Activated naive CD4-positive, alpha-beta T cell treated with anti-CD3 and anti-CD28 coated beads, Interleukin-2, amount 50 U/mL, for 24 hours (primary cell): ENCODE measurements around the gene TMPRSS4.
"Not testable (repeated sequence)": the region's sequence is repeated elsewhere in the genome, so short reads cannot be mapped to it uniquely, and the experiment has no call there.

Experiments
- H3K27ac Mint-ChIP-seq: one replicate; pipeline ENCODE4 v1.8.0; 2021; ENCODE audit warnings: mild to moderate bottlenecking, mixed read lengths
- H3K27me3 Mint-ChIP-seq: one replicate; pipeline ENCODE4 v1.8.0; 2021; ENCODE audit warnings: mixed read lengths
- H3K36me3 Mint-ChIP-seq: one replicate; pipeline ENCODE4 v1.8.0; 2021; ENCODE audit warnings: mixed read lengths
- H3K4me1 Mint-ChIP-seq: one replicate; pipeline ENCODE4 v1.8.0; 2021; ENCODE audit warnings: mixed read lengths
- H3K4me3 Mint-ChIP-seq: one replicate; pipeline ENCODE4 v1.8.0; 2021; ENCODE audit warnings: mild to moderate bottlenecking, mixed read lengths
- H3K9me3 Mint-ChIP-seq: one replicate; pipeline ENCODE4 v1.8.0; 2021; ENCODE audit warnings: mixed read lengths

TMPRSS4 gene

GRCh38 chr11:118051611-118052461, 25.0 kb upstream of the TMPRSS4 start:
- Mint-ChIP-seq H3K4me3 (peak overlapping the region; percentile 75), H3K4me1 (peaks cover 56% of the 10 kb centered on the region), H3K36me3 (no peaks in the 10 kb centered on the region), H3K27ac (peak overlapping the region; percentile 96), H3K9me3 (no peaks in the 10 kb centered on the region), H3K27me3 (no peaks in the 10 kb centered on the region)

- Mint-ChIP-seq H3K27ac (peak overlapping the region; percentile 20), H3K9me3 (no peaks in the 10 kb centered on the region), H3K4me3 (peak overlapping the region; percentile 2), H3K27me3 (no peaks in the 10 kb centered on the region), H3K36me3 (no peaks in the 10 kb centered on the region), H3K4me1 (peaks cover 48% of the 10 kb centered on the region)
Observed at GRCh38 chr11:118052581-118053206, 24.2 kb upstream of the TMPRSS4 start.

- Mint-ChIP-seq H3K36me3 (no peaks in the 10 kb centered on the region), H3K4me1 (peaks cover 33% of the 10 kb centered on the region), H3K27ac (no peak overlapping the region), H3K27me3 (no peaks in the 10 kb centered on the region), H3K4me3 (no peak overlapping the region), H3K9me3 (no peaks in the 10 kb centered on the region)
Observed at GRCh38 chr11:118054712-118055640, 21.9 kb upstream of the TMPRSS4 start.

- Mint-ChIP-seq H3K4me1 (peaks cover 23% of the 10 kb centered on the region), H3K9me3 (no peaks in the 10 kb centered on the region), H3K27ac (peak overlapping the region; percentile 60), H3K36me3 (no peaks in the 10 kb centered on the region), H3K4me3 (no peak overlapping the region), H3K27me3 (no peaks in the 10 kb centered on the region)
Observed at GRCh38 chr11:118055966-118056365, 20.9 kb upstream of the TMPRSS4 start.

GRCh38 chr11:118056806-118057205, 20.1 kb upstream of the TMPRSS4 start:
- Mint-ChIP-seq H3K27me3 (no peaks in the 10 kb centered on the region), H3K36me3 (no peaks in the 10 kb centered on the region), H3K4me3 (no peak overlapping the region), H3K27ac (no peak overlapping the region), H3K4me1 (peaks cover 15% of the 10 kb centered on the region), H3K9me3 (no peaks in the 10 kb centered on the region)

- H3K27me3 Mint-ChIP-seq = no peaks in the 10 kb centered on the region
- peaks cover 8% of the 10 kb centered on the region for H3K4me1 Mint-ChIP-seq
- peak overlapping the region; percentile 12 for H3K27ac Mint-ChIP-seq
- H3K9me3 Mint-ChIP-seq = no peaks in the 10 kb centered on the region
- no peaks in the 10 kb centered on the region for H3K36me3 Mint-ChIP-seq
- no peak overlapping the region for H3K4me3 Mint-ChIP-seq
Observed at GRCh38 chr11:118057251-118058145, 19.4 kb upstream of the TMPRSS4 start.

- Mint-ChIP-seq H3K27ac (no peak overlapping the region), H3K36me3 (no peaks in the 10 kb centered on the region), H3K4me3 (no peak overlapping the region), H3K27me3 (no peaks in the 10 kb centered on the region), H3K9me3 (no peaks in the 10 kb centered on the region), H3K4me1 (no peaks in the 10 kb centered on the region)
Observed at GRCh38 chr11:118058311-118059245, 18.3 kb upstream of the TMPRSS4 start.

- H3K4me3 Mint-ChIP-seq = no peak overlapping the region
- H3K27ac Mint-ChIP-seq = no peak overlapping the region
- H3K4me1 Mint-ChIP-seq = no peaks in the 10 kb centered on the region
- no peaks in the 10 kb centered on the region for H3K9me3 Mint-ChIP-seq
- H3K36me3 Mint-ChIP-seq = no peaks in the 10 kb centered on the region
- H3K27me3 Mint-ChIP-seq = no peaks in the 10 kb centered on the region
Observed at GRCh38 chr11:118059246-118059940, 17.5 kb upstream of the TMPRSS4 start.

GRCh38 chr11:118060081-118060661, 16.7 kb upstream of the TMPRSS4 start:
- H3K27me3 Mint-ChIP-seq = no peaks in the 10 kb centered on the region
- no peak overlapping the region for H3K4me3 Mint-ChIP-seq
- H3K9me3 Mint-ChIP-seq = no peaks in the 10 kb centered on the region
- H3K27ac Mint-ChIP-seq = no peak overlapping the region
- no peaks in the 10 kb centered on the region for H3K36me3 Mint-ChIP-seq
- H3K4me1 Mint-ChIP-seq = no peaks in the 10 kb centered on the region

GRCh38 chr11:118060869-118061268, 16.0 kb upstream of the TMPRSS4 start:
- Mint-ChIP-seq H3K27ac (no peak overlapping the region), H3K36me3 (no peaks in the 10 kb centered on the region), H3K4me3 (no peak overlapping the region), H3K9me3 (no peaks in the 10 kb centered on the region), H3K4me1 (no peaks in the 10 kb centered on the region), H3K27me3 (no peaks in the 10 kb centered on the region)

GRCh38 chr11:118061586-118062125, 15.2 kb upstream of the TMPRSS4 start:
- Mint-ChIP-seq H3K36me3 (no peaks in the 10 kb centered on the region), H3K4me1 (no peaks in the 10 kb centered on the region), H3K27ac (no peak overlapping the region), H3K4me3 (no peak overlapping the region), H3K9me3 (no peaks in the 10 kb centered on the region), H3K27me3 (no peaks in the 10 kb centered on the region)

- not testable (repeated sequence) for H3K4me3 Mint-ChIP-seq, H3K36me3 Mint-ChIP-seq, H3K27ac Mint-ChIP-seq, H3K4me1 Mint-ChIP-seq, H3K9me3 Mint-ChIP-seq, H3K27me3 Mint-ChIP-seq
Observed at GRCh38 chr11:118062181-118062580, 14.7 kb upstream of the TMPRSS4 start.

GRCh38 chr11:118062631-118063030, 14.2 kb upstream of the TMPRSS4 start:
- not testable (repeated sequence) for H3K9me3 Mint-ChIP-seq, H3K36me3 Mint-ChIP-seq, H3K27me3 Mint-ChIP-seq, H3K4me1 Mint-ChIP-seq, H3K4me3 Mint-ChIP-seq, H3K27ac Mint-ChIP-seq
